GM10266 (cell line): Measurements from ENCODE around the gene TRA2B.

ENCODE experiments used
- DNase-seq: peaks from one replicate; pipeline ENCODE4 v3.0.0; 2012; ENCODE audit errors: extremely low spot score
- TF ChIP-seq, protein P1 (sequence below): IDR thresholded peaks from 2 replicates; pipeline ENCODE4 v1.5.1; 2012; ENCODE audit warnings: mild to moderate bottlenecking, low read depth; ENCODE audit not compliant: control insufficient read depth, insufficient read depth; ENCODE audit errors: missing control alignments

TRA2B gene

DNA sequence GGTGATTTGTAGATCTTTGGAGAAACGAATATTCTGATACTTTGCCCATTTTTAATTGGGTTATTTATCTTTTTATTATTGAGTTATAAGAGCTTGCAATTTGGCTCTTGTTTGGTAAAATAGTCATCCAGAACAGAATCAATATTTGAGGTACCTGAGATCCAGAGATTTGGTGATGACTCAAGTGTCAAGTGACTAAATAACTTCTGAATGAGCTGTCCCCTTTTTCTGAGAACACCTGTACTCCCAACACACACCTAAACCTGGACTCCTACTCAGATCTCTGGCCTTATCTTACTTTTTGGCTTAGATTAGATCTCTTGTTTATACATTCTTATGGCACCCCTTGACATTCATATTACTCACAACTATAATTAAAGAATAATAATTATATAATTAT lies 3.1 kb upstream of the TRA2B start:
- TF ChIP-seq, protein P1, sequence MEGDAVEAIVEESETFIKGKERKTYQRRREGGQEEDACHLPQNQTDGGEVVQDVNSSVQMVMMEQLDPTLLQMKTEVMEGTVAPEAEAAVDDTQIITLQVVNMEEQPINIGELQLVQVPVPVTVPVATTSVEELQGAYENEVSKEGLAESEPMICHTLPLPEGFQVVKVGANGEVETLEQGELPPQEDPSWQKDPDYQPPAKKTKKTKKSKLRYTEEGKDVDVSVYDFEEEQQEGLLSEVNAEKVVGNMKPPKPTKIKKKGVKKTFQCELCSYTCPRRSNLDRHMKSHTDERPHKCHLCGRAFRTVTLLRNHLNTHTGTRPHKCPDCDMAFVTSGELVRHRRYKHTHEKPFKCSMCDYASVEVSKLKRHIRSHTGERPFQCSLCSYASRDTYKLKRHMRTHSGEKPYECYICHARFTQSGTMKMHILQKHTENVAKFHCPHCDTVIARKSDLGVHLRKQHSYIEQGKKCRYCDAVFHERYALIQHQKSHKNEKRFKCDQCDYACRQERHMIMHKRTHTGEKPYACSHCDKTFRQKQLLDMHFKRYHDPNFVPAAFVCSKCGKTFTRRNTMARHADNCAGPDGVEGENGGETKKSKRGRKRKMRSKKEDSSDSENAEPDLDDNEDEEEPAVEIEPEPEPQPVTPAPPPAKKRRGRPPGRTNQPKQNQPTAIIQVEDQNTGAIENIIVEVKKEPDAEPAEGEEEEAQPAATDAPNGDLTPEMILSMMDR = no peak
- no peak for DNase-seq

DNA sequence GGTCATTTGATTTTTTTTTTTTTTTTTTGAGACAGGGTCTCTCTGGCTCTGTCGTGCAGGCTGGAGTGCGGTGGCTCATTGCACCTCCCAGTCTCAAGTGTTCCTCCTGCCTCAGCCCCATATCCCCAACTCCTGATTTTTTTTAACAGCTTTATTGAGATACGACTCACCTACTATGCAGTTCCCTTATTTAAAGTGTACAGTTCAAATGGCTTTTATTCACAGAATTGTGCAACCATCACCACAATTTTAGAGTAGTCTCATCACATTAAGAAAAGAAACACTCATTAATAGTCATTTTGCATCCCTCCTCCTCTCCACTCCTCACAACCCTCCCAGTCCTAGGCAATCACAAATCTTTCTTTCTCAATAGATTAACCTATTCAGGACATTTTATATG lies 1.9 kb upstream of the TRA2B start:
- DNase-seq = no peak
- TF ChIP-seq, protein P1 = no peak

DNA sequence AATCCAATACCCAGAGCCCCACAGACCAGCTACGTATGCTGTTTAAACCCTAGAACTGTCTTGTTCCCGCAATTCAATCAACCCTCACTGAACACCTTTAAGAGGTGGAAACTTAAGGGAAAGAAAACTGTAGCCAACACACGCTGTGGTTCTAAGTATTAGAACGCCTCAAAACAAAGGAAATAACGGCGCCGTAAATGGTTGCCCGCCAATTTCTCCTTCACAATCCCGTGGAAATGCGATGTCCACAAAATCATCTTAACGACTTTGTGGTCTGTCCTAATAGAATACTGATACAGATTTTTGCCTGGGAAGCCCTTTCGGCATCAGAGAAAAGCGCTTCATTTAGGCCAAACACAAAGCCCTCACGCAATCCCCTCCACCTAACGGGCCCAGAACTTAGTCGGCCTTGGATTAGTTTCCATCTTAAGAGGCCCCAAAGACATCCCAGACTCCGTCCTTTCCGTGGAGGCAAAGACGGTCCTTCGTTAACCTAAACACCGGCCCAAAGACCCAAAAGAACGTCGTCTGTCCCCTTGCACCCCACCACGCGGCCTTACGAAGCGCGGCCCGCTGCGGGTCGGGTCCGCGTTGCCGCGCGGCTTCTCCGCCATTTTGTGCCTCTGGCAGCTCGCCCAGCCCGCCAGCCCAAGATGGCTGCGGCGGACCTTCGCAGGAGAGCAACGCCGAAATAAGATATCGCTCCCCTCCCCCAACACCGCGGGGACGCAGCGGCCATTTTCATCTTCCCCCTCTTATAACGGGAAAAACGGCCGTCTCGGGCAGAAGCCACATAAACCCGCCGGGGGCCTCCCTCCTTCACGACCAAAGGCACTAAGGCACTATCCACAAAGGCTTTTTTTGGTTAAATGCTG lies 763 bp downstream of the TRA2B start:
- peak; percentile 85 for DNase-seq
- TF ChIP-seq, protein P1 = no peak

DNA sequence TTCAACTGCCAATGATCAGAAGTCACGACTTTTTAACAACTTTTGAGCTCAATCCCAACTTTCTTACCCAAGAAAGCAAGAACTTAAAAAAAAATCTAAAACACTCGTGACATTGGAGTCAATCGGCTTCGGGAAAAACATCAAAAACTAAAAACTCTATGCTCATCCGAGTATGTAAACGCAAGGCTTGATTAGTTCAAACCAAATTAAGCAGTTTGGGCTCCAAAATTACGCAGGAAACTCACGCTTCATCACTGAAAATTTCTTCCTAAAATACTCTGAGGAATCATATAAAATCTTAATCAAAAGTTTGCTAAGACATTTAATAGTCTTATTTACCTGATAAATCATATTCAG lies 1.6 kb downstream of the TRA2B start:
- no peak for DNase-seq
- TF ChIP-seq, protein P1 = no peak

DNA sequence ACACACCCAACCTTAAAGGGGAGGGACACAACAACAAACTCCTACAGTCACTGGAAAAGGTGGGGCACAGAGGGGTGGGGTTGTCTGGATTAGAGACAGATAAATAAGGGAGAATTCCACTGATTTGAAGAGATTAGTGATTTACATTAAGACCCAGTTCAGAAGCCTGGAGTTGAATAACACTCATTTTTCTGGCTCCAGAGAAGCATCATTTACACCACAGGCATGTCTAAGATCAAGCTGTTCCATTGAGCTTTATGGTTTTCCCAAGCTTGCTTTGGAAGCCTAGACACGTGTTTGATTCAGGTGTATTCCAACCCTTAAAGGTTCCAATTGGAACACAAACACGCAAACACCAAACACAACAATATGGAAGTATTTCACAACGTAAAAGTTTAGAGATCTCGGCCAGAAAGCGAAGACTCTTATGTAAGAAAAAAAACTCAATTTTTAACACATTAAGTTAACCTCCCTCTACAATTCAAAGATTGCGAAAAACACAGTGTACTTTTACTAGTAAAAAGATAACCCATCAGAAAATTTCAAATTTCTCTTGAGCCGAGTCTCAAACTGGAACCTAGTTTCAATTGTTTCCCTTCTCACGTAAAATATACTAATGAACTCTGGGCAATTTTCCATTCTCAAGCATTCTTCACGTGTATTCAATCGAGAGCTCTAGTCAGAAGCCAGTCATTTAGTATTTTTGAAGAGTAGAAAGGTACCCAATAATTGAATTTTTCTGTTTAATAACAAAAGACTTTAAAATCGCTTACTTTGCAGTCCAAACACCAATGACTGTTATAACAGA lies 2.1 kb downstream of the TRA2B start:
- TF ChIP-seq, protein P1 = no peak
- DNase-seq = no peak

DNA sequence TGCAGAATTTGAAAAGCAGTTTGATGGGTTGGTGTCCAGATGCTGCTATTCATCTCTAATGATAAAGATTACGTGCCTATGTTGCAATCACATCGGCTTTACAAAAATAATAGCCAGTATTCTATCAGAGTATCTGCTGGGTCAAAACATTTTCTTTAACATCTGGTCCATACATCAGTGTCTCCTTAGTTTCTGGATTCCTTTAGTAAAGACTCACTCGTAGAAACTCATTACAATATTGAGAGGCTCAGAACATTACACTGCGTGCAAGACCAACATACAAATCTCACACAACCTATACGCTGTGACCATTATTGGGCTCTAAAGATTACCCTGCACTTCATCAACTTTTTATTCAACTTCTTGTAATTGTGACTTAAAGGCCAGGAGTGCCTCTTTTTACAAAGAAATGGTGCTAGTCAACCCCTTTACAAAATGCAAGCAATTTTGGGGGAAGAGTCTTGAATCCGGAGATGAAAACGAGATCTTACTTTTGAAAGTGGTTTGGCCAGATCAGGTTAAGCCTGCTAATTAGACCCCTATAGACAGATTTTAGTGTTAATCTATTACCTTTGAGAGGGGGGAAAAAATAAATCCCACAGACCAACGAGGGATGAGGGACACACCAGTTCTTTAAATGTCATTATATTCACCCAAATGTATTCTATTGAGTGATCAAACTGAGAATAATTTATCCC lies 2.9 kb downstream of the TRA2B start:
- DNase-seq = no peak
- TF ChIP-seq, protein P1 = no peak
